GM19372 (cell line): ENCODE measurements around the gene MYADML2.
"Not testable (repeated sequence)": the region's sequence is repeated elsewhere in the genome, so short reads cannot be mapped to it uniquely, and the experiment has no call there.

ENCODE experiments used
- ATAC-seq: cut with Tn5 transposase; IDR thresholded peaks from one replicate; pipeline ENCODE4 v1.9.1; 2021; ENCODE audit warnings: mild to moderate bottlenecking, low read depth, moderate library complexity; ENCODE audit not compliant: unreplicated experiment

Gene MYADML2, protein sequence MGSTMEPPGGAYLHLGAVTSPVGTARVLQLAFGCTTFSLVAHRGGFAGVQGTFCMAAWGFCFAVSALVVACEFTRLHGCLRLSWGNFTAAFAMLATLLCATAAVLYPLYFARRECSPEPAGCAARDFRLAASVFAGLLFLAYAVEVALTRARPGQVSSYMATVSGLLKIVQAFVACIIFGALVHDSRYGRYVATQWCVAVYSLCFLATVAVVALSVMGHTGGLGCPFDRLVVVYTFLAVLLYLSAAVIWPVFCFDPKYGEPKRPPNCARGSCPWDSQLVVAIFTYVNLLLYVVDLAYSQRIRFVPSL

DNA sequence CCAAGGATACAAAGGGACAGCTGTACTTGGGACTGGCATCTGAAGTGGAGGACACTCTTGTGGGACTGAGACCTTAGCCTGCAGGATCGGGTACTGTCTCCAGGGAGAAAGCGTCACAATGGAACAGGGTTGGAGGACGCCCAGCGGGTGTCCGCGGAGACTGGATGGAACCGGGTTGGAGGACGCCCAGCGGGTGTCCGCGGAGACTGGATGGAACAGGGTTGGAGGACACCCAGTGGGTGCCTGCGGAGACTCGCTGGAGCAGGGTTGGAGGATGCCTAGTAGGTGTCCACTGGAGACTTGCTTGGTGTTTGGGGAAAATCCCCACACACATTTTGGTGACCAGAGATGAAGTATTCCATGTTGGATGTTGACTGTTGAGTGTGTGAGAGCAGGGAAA lies at the start of gene MYADML2:
TSS of gene MYADML2 (minus strand) at position 45 of the 400 bp plus-strand sequence. CDS start 5,492 bp downstream, outside the sequence.
- no peak for ATAC-seq

DNA sequence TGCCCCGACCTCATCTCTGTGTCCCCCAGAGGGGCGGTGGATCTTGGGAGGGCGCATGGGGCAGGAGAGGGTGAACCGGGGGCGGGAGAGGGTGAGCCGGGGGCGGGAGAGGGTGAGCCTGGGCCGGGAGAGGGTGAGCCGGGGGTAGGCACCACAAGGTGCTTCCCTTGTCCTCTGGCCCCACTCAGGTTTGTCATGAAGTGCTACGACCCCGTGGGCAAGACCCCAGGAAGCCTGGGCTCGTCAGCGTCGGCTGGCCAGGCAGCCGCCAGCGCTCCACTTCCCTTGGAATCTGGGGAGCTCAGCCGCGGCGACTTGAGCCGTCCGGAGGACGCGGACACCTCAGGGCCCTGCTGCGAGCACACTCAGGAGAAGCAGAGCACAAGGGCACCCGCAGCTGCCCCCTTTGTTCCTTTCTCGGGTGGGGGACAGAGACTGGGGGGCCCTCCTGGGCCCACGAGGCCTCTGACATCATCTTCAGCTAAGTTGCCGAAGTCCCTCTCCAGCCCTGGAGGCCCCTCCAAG lies 49.3 kb upstream of the MYADML2 start:
- no peak for ATAC-seq

DNA sequence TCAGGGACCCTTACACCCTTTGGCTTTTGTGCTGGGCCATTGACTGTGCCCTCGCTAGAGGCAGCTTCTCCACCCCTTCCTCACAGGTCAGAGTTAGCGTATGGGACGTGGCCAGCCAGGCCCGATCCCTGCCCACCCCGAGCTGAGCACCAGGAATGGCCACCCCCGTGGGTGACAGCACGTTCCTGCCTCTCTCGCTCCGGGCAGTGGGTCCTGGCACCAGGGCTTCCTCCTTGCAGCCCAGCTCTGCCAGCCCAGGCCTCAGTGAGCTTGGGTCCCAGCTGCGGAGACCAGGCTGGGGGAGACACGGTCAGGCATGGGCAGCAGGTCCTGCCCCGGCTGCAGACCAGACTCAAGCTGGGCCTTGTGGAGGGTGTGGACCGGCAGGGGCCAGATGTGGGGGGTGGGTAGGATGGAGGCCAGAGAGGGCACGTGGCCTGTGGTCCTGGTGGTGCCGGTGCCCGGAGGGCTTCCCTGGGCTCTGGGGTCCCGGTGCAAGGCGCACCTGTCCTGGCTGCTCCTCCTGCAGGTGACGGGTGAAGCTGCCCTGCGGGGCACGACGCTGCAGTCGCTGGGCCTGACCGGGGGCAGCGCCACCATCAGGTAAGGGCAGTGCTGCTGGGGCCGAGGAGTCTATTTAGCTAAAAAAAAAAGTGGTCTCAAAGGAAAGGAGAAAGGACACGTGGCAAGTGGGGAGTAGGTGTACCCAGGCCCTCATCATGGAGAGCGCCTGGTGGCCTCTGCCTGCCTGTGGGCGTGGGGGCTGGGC lies 48.6 kb upstream of the MYADML2 start:
- ATAC-seq: no peak

DNA sequence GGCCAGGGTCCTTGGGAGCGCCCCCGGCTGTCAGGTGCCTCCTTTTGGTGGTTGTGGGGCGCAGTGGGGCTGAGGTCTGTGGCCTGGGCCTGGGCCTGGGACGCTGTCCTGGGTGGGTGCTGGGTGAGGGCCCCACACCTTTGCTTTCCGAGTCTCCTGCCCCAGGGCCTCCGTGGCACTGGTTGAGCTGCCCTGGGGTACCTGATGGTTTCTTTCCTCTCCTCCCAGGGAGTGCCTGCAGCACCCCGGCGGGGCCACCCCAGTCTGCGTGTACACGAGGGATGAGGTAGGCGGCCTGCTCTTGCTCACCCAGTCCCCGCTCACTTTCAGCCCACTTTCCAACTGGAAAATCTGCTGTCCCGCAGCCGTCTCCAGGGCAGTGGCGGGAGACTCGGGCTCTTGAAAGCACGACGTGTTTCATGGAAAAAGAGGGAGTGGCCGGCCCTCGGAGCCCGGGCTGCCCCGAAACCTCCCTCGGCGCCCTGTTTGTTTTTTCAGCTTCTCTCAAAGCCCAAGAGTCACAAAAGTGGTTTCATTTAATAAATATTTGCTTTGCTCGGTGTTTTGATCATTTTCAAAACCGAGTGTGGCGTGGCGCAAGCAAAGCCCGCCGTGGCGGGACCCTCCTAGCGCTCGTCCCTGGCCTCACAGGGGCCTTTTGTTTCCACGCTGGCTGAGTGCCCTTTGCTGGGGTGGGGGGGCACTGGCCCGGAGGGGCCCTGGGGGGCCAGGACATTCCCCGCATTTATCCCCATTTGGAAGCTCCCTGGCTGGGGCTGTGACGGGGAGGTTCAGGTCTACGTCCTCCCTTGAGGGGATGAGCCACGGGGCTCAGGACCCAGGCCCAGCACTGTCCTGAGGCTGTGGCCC lies 47.8 kb upstream of the MYADML2 start:
- no peak for ATAC-seq

DNA sequence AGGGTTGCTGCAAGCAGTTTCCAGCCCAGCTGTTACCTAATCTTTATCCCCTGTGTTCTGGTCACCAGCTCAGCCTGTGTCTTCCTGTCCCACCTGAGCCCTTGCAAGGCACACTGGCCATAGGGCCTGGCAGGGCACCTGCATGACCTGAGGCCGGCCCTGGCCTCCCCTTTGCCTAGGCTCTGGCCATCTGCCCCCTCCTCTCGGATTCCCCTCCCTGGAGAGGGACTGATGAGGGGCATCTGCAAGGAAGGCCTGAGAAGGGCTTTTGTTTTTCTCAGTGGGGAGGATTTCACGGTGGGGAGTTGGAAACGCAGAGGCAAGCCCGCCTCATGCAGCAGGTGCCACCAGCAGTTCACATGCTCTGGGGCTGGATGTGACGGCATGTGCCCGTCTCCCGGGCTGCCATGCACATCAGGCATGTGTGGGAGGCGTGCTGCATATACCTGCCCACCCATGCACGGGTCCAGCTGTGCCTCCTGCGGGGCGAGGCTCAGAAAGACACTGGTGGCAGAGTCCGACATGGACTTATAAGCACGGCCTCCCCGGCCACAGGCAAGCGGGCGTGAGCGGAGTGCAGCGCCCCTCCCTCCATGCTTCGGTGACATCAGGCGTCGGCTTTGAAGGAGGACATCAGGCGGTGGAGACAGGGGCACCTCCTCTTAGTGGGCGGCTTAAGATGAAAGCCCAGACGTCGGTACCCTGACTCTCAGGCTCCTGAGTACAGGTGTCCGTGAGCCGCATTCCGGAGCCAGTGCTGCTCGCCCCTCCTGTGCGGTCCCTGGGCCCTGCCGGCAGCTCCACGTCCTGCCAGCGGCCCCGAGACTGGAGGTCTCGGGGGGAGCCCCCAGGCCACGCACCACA lies 46.9 kb upstream of the MYADML2 start:
- no peak for ATAC-seq

DNA sequence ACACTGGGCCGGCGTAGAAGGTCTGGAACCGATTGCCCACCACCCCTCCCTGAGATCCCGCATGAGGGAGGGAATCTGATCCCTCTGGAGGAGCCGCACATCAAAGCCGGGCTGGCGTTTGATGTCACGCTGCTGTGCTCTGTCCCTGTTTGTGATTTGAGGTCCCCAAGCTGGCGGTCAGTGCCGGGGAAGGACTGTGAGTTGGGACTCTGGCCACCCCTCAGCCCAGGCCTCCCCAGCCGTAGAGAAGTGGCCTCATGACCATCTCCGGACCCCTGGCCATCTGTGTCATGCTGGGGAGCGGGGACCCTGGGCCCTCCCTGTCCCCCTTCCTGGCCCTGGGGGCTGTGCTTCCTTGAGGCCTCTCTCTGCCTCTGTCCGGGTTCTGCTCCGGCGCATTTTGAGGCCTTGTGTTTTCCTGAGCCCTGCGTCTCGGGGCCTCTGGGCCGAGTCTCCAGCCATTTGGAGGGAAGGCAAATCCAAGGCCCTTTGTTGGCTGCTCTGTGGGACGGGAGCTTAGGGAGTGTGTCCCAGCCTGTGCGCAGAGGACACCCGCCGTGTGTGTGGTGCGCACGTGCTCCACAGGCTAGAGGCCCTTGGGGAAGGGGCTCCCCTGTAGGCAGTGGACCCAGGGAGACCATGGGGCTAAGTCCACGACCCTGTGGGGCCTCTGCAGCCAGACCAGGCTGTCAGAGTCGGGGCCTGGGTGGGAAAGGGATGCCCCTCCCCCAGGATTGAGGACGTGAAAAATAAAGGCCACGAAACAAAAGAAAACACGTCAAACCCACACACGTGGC lies 45.5 kb upstream of the MYADML2 start:
- no peak for ATAC-seq

DNA sequence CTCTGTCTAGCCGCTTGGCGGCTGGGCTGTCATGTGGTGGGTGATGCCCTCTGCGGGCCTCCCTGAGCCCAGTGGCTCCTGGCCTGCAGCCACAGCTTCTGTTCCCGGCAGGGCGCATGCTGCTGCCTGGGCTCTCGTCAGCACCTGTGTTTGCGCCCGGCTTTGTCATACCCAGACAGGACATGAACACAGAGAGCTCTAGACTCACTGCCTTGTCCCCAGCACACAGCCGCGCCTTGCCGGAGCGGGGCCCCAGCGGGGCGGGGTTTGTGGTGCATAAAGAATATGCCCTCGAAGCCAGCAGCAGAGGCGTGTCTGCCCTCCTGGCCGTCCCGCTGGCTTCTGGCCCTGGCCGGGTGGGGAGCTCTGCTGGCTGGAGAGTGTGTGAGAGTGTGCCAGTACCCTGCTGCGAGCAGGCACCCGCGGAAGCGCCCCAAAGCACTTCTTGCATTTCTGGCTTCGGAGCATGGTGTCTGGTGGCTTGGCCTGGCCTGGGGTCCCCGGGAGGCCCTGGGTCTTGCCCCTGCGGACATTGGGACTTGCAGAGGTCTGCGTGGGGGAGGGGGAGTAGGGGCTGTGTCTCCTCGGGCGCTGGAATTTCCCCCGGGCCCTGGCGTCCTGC lies 44.8 kb upstream of the MYADML2 start:
- no peak for ATAC-seq

DNA sequence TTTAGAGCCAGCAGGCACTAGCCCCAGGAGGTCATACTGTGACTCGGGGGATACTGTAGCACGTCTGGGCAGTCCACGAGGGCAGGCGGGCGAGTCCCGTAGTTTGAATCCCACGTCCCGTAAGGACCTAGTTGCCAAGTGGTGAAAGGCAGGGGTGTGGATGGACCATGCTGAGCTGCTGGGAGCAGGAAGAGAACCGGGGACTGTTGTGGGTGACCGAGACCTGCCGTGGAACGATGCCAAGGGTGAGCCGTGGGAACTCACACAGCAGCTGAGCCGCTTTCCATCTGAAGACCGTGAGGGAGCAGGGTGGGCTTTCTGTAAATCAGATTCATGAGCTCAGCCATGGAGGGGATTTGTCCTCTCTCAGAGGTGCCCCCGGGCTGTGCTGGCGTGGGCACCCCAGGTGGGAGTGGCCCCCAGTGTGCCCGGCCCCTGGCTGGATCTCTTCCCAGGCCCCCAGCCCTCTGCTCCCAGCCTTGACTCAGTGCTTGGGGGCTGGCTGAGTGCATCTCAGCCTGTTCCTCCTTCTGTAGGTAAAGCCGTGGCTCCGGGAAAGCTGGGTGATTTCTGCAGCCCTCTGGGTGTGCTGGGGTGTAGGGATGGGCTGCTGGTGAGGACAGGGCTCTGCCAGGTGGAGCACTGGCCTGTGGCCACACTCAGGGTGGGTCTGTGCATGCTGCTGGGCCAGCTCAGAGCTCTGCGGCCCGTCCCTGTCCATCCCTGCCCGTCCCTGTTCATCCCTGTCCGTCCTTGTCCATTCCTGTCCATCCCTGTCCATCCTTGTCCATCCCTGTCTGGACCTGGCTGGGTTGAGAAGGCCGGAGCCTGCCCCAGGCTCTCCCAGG lies 44.0 kb upstream of the MYADML2 start:
- no peak for ATAC-seq

DNA sequence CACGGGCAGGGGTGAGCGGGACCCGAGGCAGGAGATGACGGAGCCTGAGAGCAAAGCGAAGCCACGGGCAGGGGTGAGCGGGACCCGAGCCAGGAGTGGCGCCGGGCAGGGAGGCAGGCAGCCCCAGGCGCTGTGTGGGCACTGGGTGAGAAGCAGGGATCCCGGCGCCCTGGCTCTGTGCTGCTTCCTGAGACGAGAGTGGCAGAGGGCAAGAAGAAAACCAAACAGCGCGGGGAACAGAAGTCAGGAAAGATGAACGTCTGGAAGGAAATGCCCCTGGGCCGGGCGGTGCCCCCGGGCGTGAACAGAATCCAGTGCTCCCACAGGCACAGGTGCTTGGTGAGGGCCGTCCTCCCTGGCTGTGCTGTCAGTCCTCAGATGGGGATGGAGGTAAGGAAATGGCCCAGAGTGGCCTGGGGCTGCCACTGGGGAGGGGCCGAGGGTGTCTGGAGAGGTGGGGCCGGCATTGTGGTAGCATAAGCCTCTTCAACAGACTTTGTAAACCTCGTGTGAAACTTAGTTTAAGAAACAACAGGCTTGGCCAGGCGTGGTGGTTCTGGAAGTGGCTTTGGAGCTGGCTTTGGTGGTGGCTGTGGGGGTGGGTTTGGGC lies 40.2 kb upstream of the MYADML2 start:
- ATAC-seq: no peak

DNA sequence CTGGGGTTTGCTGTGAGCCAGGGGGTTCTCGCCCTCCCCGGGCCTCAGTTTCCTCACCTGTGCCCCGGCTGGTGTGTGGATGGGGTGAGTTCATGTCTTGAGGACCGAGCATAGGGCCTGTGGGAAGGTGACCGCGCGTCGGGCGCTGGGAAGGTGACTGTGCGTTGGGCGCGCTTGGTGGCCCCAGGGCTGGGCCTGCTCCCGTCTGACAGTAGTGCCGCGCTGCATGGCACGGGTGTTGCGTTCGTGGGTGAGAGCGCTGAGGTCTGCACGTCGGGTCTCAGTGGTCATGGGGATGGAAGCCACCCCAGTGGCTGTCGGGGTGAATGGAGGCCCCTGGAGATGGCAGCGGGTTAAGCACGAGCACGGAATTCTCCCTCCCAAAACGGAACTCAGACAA lies 39.6 kb upstream of the MYADML2 start:
- no peak for ATAC-seq

DNA sequence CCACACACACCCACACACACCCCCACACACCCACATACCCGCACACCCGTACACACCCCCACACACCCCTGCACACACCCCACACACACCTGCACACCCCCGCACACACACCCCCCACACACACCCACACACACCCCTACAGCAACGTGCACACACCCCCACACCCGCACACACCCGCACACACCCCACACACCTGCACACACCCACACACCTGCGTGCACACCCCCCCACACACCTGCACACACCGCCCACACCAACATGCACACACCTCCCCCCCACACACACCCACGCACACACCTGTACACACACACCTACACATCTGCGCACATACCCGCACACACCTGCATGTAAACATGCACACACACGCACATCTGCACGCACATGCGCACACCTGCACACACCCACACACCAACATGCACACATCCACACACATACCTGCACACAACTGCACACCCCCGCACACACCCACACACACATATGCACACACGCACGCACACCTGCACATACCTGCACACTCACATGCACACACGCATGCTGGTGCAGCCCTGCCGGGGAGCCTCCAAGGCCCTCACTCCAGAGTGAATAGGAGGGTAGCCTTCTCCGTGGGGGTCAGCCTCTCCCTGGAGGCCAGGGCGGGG lies 37.9 kb upstream of the MYADML2 start:
- ATAC-seq: no peak

DNA sequence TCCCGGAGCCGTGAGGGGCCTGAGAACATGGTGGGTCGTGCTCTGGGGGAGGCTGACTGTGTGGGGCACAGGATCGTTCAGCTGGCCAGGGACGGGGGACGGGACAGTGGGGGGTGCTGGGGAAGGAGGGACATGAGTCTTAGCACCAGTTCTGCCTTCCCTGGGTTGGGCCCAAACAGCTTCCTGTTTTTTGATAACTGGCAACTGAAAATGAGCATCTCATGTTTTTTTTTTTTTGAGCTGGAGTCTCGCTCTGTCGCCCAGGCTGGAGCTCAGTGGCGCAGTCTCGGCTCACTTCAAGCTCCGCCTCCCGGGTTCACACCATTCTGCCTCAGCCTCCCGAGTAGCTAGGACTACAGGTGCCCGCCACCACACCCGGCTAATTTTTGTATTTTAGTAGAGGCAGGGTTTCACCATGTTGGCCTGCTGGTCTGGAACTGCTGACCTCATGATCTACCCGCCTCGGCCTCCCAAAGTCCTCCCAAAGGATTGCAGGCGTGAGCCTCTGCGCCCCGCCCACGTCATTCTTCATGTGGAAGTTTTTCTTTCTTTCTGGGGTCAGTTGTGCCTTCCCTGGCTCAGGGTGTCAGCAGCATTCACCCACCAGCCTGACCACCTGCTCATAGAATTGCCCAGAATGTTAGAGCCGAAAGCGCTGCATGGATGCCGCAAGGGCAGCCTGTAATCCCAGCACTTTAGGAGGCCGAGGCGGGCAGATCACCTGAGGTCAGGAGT lies 36.8 kb upstream of the MYADML2 start:
- ATAC-seq: no peak

DNA sequence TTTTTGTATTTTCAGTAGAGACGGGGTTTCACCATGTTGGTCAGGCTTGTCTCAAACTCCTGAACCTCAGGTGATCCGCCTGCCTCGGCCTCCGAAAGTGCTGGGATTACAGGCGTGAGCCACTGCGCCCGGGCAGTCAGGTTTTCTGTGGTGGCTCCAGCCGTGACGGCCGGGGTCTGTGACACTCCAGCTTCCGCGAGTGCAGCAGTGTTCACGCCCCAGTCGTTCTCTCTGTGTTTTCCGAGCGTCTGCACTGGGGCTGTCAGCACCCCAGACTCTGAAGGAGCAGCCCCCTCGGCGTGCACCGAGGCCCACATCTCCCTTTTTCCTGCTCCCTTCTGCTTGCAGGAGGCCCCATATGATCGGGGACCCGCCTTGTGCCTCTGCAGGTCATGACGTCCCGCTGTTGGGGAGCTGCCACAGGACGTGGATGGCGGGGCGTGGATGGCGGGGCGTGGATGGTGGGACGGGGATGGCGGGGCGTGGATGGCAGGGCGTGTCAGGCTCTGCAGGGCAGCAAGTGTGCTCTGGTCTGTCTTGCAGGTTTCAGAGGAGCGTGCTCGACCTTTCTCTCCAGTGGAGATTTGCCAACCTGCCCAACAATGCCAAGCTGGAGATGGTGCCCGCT lies 36.1 kb upstream of the MYADML2 start:
- ATAC-seq: no peak

DNA sequence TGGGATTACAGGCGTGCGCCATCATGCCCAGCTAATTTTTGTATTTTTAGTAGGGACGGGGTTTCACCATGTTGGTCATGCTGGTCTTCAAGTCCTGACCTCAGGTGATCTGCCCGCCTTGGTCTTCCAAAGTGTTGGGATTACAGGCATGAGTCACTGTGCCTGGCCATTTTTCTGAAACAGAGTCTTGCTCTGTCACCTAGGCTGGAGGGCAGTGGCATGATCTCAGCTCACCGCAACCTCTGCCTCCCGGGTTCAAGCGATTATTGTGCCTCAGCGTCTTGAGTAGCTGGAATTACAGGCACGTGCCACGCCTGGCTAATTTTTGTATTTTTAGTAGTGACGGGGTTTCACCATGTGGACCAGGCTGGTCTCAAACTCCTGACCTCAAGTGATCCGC lies 34.5 kb upstream of the MYADML2 start:
- ATAC-seq: not testable (repeated sequence)

DNA sequence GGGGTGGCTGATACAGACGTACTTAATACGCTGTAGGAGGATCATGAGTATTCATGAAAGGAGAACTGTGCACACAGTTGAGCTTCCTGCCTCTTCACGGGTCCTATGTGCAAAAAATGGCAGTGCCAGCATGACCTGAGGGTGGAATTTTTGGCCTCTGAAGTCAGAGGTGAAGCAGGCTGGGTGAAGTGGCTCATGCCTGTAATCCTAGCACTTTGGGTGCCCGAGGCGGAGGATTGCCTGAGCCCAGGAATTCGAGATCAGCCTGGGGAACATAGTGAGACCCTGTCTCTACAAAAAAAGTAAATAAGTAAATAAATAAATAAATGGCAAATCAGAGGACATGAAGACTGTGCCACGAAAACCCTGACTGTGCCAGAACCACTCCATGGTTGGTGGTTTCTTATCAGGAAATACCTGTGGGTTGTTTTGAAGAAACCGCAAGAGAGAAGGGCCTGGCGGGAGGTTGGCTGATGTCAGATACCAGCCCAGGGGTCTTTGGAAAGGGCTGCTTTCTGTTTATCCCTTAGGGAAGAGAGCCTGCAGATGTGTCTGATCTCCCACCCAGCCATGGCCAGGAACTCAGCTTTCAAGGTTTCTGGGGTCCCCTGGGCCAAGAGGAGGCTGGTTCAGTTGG lies 33.8 kb upstream of the MYADML2 start:
- ATAC-seq: no peak
